Measurements from ENCODE around the gene HSPA6.
"Not testable (repeated sequence)": the region's sequence is repeated elsewhere in the genome, so short reads cannot be mapped to it uniquely, and the experiment has no call there.

HSPA6 gene

DNA sequence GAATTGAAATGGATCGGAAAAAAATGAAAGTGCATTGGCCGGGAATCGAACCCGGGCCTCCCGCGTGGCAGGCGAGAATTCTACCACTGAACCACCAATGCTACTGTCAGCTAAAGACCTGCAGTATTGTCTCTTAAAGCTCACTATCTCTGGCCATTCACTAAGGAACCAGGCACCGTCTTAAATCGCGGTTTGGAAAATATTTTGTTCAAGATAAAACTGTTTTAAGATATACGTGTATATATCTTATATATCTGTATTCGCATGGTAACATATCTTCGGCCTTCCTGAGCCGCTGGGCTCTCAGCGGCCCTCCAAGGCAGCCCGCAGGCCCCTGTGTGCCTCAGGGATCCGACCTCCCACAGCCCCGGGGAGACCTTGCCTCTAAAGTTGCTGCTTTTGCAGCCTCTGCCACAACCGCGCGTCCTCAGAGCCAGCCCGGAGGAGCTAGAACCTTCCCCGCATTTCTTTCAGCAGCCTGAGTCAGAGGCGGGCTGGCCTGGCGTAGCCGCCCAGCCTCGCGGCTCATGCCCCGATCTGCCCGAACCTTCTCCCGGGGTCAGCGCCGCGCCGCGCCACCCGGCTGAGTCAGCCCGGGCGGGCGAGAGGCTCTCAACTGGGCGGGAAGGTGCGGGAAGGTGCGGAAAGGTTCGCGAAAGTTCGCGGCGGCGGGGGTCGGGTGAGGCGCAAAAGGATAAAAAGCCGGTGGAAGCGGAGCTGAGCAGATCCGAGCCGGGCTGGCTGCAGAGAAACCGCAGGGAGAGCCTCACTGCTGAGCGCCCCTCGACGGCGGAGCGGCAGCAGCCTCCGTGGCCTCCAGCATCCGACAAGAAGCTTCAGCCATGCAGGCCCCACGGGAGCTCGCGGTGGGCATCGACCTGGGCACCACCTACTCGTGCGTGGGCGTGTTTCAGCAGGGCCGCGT is at the start of gene HSPA6:
Gene HSPA6 (plus strand): TSS at position 724 of the 925 bp plus-strand sequence. CDS start 119 bp downstream, at position 843.
- peak; percentile 82 for DNase-seq

DNA sequence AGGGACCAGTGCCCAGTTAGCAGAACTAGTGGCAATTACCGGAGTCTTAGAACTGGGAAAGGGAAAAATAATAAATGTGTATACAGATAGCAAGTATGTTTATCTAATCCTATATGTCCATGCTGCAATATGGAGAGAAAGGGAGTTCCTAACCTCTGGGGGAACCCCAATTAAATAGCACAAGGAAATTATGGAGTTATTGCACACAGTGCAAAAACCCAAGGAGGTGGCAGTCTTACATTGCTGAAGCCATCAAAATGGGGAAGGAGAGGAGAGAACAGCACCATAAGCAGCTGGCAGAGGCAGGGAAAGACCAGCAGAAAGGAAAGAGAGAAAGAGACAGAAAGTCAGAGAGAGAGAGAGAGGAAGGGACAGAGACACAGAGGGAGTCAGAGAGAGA is 46.6 kb upstream of the HSPA6 start:
- DNase-seq, result not testable (repeated sequence)

DNA sequence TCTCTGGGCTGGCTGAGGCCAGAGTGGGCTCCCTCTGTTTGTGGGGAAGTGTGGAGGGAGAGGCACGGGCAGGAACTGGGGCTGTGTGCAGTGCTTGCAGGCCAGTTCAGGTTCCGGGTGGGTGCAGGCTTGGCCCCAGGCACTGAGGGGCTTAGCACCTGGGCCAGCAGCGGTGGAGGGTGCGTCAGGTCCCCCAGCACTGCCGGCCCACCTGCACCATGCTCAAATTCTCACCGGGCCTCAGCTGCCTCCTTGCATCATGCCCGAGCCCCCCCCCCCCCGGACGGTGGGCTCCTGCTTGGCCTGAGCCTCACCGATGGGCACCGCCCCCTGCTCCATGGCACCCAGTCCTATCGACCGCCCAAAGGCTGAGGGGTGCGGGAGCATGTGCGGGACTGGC is 45.4 kb upstream of the HSPA6 start:
- DNase-seq, result no peak

DNA sequence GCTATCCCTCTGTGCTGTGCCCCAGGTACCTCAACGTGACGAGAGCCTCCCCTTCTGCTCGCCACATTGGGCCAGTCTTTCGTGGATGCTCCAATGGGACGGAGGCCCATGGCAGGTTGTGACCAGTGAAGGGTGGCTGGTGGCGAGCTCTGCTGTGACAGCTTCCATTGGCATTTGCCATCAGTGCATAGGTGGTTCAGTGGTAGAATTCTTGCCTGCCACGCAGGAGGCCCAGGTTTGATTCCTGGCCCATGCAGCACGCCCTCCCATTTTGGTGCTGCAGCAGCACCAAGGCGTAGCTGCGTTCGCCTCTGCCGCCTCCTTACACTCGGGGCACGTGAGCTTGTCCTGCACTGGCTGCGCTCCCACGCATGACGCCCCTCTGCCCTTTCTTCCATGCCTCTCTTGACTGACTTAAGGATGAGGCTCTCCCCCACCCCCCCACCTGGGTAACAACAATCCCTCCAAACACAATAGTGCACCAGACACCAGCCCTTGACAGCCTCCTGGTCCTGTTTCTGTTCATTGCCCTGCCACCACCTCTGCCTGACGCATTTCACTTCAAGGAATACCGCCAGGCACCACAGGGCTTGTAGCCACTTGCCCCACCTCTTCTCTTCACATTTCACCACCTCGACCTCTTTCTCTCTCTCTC is 43.8 kb upstream of the HSPA6 start:
- no peak for DNase-seq

DNA sequence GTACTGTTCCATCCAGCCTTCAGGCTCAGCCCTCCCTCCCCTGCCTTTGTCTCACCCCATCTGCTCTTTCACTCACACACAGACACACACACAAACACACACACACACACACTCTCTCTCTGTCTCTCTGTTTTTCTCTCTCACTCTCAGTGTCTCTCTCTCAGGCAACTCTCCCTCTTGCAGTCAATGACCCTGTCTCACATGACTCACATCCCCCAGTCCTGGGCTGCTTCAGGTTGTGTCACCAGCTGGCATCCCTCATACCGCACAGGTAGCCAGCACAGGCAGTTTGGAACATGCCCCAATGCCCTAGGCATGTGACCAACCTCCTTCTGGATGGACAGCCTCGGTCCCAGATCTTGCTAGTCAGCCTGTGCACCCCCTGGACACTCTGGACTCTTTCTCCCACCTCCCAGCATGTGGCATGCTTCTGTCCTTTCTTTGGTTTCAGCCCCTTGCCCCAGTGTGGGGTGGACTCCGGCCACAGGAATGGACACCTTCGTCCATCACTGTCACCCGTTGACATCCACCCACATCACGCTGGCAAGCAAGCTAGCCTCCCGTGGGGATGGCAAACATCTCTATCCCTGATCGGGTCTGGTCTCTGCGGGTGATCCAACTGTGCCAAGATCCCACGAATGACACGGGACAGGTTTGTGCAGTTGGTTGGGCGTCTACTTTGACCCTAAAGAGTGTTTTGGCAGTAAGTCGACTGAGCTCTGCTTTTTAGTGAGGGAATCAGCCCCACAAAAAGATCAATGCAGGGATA is 42.5 kb upstream of the HSPA6 start:
- no peak for DNase-seq

DNA sequence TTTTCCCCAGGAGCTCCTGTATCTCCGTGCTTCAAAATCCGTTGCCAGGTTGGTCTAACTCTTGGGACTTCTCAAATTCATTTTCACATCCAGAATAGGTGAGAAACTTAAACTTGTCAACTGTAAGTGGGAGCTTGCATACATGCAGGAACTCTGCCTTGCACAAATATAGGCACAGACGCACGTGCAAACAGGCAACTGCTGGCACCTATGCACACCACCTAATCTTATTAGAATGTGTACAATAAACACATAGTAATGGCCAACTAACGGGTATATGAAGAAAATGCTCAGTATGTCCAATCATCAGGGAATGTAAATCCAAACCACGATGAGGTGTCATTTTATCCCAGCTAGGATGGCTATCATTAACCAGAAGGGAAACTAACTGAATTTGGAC is 41.7 kb upstream of the HSPA6 start:
- no peak for DNase-seq

DNA sequence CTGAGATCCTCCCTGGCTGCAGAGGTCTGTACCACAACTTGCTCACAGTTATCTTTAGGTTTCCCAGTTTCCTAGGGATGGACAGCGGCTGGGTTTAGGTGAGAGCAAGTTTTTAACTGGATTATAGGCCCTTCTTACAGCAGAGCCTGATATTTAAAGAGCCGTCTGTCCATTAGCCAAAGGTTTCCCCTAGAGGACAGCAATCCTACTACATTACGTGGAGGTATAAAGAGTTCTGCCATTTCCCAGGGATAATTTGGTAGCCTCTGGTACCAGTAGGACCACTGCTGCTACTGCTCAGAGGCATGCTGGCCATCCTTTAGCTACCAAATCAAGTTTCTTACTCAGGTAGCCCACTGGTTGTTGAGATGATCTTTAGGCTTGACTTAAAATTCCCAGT is 41.0 kb upstream of the HSPA6 start:
- DNase-seq, result no peak

DNA sequence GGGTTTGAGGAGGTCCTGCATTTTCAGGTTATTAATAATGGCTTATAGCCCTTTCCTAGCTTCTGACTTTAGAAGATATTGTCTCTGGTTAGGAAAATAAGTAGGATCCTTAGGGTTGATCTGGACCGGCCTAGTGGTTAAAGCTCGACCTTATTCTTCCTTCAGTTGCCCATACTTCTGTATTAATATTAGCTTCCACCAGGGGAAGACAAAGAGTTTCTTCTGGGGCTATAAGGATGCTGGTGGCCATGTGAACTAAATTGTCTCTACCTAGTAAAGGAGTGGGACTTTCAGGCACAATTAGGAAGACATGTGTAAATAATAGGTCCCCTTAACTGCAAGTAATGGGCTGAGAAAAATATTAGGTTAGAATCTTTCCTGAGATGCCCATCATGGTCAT is 39.7 kb upstream of the HSPA6 start:
- peak; percentile 12 for DNase-seq

DNA sequence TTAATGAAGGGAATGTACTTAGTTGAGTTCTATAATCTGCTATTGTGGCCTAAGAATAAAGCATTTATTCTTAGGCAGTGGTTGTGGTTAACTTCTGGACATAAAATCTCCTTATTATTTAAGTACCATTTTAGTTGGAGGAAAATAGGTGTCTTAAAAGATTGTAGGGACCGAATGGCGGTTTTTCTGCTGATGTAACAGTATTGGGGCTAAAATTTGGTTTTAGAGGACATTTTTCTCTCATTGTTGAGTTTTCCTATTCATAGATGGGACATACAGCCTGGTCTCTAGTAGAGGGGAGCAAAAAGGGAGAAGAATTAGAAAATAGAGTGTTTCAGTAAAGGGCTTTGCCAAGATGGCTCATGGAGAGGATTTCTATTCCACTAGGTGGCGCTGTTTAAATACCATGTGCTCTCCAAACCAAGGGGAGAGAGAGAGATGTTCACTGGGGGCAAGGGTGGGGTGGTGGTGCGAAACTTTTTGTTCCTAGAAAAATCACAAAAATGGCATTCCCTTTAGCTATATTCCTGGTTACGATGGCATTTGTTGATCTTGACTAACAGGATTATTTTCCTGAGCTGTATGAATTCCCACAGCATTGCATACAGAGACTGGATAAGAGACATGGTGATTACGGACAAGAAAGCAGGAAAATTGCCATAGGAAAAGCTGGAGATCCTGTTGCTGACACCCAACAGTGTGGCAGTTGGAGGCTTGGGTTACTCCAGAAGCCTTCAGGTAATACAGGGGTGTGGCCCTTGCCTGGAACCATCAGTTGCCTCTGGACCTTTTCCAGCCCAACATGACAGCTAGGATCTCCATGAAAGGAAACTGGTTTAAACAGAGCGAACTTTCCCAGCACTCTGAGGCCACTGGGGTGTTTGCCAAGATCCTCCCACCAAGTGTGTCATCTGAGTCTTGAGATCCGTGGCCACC is 37.3 kb upstream of the HSPA6 start:
- DNase-seq, result peak; percentile 76

DNA sequence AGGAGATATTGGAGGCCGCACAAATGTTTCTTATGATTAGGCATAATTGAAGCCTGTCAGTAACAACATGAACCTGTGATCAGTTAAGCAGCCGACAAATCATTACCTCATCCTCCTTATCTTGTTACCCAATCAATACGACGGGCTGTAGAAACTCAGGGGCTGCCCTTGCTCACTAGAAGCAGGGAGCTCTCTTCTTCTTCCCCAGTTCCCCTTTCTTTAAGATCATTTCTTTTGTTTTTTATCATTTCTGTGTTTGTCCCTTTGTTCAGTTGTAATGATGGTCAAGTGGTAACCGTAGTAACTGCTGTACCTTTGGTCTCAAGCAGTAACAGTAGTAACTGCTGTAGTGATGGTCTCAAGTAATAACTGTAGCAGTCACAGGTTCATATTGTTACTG is 32.9 kb upstream of the HSPA6 start:
- DNase-seq, result peak; percentile 28

DNA sequence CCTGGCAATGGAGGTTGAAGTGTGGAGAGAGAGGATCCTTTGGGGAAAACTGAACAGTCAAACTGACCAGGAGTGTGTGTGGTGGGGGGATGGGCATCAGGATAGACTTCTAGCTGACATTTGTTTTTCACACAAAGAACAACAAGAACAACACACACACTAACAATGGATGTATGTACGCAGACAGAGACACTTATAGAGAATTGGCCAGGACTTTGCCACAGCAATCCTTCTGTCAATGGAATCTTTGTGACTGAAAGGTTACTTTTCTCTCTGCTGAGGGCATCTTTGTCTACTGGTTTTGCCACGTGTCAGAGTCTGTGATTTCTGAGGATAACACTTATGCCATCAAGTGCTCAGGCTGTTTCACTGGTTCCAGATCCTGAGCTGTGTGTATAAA is 31.5 kb upstream of the HSPA6 start:
- no peak for DNase-seq

DNA sequence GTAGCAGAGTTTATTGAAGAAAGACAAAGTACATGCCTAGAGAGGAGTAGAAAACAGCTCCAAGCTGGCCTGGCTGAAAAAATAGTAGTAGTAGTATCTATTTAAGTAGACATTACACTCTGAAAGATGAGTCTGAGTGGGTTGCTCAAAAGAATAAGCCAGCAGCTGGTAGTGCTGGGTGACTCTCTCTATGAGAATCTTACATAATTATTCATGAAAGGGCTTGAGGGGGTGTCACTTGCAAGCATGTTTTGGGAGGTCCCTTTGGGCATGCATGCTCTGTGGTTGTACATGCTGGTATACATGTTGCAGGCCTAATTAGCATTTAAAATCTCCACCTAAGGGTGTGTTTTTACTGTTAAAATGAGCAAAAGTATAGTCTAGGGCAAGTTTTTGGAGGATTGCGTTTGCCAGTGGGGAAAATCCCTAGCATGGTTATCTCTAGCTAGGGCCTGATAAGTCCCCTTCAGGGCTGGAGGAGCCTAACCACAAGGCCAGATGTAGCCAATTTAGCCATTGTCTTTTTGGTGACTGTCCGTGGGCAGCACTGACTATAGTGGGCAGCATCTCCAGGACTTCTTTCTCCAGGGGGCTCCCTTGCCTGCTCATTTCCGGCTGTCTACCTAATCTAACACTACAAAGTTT is 30.1 kb upstream of the HSPA6 start:
- DNase-seq, result no peak

DNA sequence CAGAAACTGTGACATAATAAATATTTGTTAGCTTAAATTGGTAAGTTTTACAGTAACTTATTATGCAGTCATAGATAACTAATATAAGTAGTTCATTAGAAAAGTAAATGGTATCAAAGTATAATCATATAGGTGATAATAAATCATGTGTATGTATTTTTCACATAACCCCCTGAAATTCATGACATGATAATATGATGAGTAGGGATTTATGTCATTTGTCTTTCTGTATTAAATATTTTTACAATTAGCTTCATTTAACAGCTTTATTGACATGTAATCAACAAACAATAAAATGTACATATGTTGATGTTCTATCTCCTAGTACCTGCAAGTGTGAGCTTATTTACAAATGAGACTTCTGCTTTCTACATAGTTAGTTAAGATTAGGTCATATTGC is 28.9 kb upstream of the HSPA6 start:
- DNase-seq, result no peak

DNA sequence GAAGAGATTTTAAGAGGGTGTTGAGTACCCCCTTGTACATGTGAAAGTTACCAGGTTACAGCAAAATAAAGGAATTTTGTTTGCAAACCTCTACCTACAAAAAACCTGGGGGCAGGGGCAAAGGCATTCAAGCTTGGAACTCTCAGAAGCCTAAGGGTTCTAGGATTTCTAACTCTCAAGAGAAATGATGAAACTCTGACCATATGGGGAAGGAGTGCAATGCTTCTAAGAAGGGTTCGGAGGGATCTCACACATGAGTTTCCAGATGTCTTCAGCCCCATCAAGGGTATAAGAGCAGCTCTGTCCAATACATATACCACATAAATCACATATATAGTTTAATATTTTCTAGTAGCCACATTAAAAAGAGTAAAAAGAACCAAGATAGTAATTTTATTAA is 26.4 kb upstream of the HSPA6 start:
- DNase-seq, result no peak

DNA sequence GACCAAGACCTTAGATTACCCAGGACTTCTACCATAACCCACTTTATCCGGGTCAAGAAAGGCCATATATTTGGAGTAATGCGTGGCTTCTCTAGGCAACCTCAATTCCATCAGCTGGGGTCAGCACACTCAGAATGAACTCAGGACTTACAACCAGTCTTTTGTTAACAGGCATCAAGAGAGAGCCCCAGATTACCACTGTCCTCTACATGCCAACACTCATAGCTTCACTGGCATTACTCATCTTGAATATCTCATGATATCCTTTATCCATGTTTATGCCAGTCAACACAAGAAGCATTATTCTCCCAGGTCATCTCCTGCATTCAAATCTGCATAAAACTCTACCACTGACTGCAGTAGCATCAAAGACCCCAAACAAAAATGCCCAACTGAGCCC is 25.7 kb upstream of the HSPA6 start:
- DNase-seq, result no peak

DNA sequence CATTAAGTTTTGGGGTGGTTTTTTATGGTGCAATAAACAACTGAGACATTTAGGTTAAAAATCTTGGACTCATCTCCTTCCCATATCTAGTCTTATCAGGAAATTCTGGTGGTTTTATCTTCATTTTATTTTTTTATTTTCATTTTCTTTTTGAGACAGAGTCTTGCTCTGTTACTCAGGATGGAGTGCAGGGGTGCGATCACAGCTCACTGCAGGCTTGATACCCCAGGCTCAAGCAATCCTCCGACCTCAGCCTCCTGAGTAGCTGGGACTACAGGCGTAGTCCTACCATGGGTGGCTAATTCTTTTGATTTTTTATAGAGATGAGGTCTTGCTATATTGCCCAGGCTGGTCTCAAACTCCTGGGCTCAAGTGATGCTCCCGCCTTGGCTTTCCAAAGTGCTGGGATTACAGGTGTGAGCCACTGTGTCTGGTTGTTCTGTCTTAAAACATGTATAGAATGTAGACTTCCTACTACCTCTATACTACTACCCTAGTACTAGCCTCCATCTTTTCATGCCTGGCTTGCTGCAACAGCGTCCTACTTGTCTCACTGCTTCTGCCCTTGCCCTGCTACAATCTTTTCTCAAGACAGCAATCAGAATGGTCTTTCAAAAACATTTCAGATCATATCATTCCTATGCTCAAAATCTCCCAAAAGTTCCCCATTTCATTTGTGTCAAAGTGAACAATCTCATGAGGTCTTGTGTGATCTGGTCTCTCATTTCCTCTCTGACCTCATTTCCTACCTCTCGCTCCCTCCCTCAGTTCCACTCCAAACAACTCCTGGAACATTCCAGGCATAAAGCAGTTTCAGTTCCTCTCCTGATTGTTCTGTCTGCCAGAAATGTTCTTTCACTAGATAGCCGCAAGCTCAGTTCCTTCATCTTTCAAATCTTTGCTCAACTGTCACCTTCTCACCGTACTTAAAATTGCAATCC is 25.0 kb upstream of the HSPA6 start:
- DNase-seq, result no peak

DNA sequence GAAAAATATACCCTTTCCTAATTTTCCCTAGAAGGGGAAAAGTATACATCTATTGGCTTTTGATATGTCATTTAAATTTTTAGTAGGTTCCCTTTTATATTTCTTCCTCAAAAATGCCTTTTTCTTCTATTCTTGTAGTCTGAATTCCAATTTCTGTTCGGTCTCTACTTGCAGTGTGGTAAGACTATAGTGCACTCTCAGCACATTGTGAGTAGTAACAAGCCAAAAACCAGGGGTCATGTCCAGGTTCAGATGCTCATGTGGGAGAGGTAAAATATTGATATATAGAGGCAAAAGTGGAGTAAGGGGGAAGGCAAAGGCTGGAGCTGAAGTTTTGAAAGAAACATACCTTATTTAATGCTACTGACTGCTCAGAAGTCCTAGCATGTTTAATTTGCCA is 23.1 kb upstream of the HSPA6 start:
- DNase-seq, result no peak

DNA sequence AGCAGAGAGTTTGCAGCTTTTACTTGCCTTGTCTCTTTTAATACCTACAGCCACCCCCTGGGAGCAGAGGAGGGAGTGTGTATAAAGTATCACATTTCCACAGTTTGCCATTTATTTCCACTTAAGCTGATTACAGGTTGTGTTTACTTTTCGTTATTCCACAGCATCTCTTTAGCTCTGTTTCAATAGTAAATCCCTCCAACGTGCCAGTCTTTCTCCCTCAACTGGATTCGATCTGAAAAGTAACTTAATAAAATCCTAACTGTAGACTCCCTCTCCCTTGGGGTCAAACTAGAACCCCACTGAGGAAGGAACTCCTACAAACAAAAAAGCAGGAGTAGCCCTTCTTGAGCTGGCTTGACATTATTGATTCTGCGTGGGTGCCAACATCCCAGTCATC is 22.2 kb upstream of the HSPA6 start:
- no peak for DNase-seq

DNA sequence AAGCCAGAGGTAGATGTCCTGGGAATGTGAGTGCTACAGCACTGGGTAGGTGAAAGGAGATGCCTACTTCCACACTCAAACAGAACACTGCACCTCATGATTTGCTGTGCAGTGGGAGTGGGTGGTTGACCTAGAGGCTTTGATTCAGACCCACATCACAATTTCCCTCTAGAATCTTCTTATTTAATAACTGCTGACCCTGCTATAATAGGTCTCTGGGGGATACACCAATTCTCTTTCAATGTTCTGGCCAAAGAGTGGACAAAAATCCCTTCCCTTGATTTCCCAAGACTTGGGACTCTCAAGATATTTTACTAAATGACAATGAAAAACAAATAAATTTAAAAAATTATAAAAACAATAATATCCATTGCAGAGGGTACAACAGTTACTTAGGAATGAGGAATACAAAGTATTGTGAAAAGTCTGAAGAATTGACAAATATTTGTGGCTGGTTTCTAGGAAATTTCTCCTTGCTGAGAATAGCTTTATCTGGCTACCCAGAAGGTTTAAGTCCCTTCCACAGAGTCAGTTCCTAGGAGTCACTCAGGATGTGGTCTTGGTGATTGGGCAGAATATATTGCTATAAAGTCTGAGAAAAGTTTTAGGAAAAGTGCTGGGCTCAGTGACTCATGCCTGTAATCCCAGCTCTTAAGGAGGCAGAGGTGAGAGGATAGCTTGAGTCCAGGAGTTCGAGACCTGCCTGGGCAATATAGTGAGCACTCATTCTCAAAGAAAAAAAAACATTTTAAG is 21.5 kb upstream of the HSPA6 start:
- DNase-seq, result no peak

DNA sequence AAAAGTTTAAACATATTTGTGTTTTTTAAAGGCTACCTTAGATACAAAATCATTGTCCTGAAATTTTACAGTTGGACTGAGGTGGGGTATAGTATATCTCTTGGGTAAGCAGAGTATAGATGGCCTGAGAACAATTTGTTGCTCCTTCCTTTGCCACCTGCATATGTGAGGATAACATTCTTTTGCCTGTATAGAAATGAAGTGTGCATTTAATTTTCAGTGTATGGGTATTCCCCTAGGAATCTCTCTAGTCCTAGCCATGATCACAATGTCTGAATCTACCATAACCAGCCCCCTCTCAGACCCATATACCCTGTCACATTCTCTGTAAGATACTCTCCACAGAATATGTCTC is 21.0 kb upstream of the HSPA6 start:
- DNase-seq, result no peak

Measured in activated CD4-positive, alpha-beta T cell treated with anti-CD3 and anti-CD28 coated beads, Interleukin-10, Interleukin-2, amounts not matched to agents 100 ng/mL and 50 ng/mL, durations not matched to agents 16 hours and 8 hours (primary cell).